ENCODE data around the gene SCYL2.

- no peak for TF ChIP-seq POLR2A (IDR thresholded peaks at IDR 0.05)
- peak in 1 of 2 donors; percentile 67 for TF ChIP-seq CTCF (IDR thresholded peaks at IDR 0.05)
- TF ChIP-seq POLR2AphosphoS5 (IDR thresholded peaks at IDR 0.05), result no peak
- TF ChIP-seq EP300 (IDR thresholded peaks at IDR 0.05), result no peak
These were observed 32.2 kb upstream of the SCYL2 start for GRCh38 chr12:100234591-100235304.
